ENCODE data around the gene LRRTM4. TPM values are rescaled to one million over a fixed set of nuclear protein-coding genes. Genes with fewer than 3 reads are reported as not detected.

LRRTM4 gene
- polyA plus RNA-seq, 1 of the 3 experiments (the other 2 are of a cell fraction): 0.10 TPM

GRCh38 chr2:76932550-76932949 lies 589.6 kb downstream of the LRRTM4 start:
- Histone ChIP-seq H3K36me3 (replicated peaks in 1 of 2; ENCODE audit: control insufficient read depth in 1 of 2, insufficient read depth in 2 of 2, low read length in 1 of 2) (no peaks in the 10 kb centered on the region), H3K4me1 (ENCODE audit: control insufficient read depth in 1 of 2, insufficient read depth in 2 of 2, low read depth in 1 of 2, low read length in 1 of 2) (no peaks in the 10 kb centered on the region; a peak in 1 of 4 replicates), H3K79me2 (ENCODE audit: insufficient read depth) (no peaks in the 10 kb centered on the region), H3F3A (replicated peaks; ENCODE audit: insufficient read depth) (no peaks in the 10 kb centered on the region), H3K27me3 (ENCODE audit: insufficient read depth) (no peaks in the 10 kb centered on the region), H3K27ac (ENCODE audit: low read depth in 2 of 2, low read length in 1 of 2) (no peak overlapping the region), H3K4me2 (no peak overlapping the region), H3K4me3 (ENCODE audit: low read depth in 2 of 2, low read length in 1 of 2) (no peak overlapping the region), H4K20me1 (ENCODE audit: insufficient read depth) (no peaks in the 10 kb centered on the region), H3K9me2 (no peaks in the 10 kb centered on the region), H3K9me3 (no peaks in the 10 kb centered on the region), H2AFZ (ENCODE audit: low read depth) (no peak overlapping the region), H3K9ac (no peak overlapping the region)
- WGBS (ENCODE audit: low lambda C conversion rate): 28% methylated on average over 2 of the region's 2 CpGs
- POLR2A ChIA-PET: no interaction called here
- no peak for DNase-seq
- TF ChIP-seq CHD2 (IDR thresholded peaks at IDR 0.05; ENCODE audit: low read length, partially characterized antibody) (no peak), USF2 (IDR thresholded peaks at IDR 0.05; ENCODE audit: borderline replicate concordance, low read depth, low read length) (no peak), MAX (IDR thresholded peaks at IDR 0.05; ENCODE audit: low read depth) (no peak), REST (IDR thresholded peaks at IDR 0.05; ENCODE audit: low read depth, low read length) (no peak), EZH2phosphoT487 (IDR thresholded peaks at IDR 0.05; ENCODE audit: borderline replicate concordance, low read depth) (no peak), ZBTB33 (IDR thresholded peaks at IDR 0.05; ENCODE audit: borderline replicate concordance, low read depth) (no peak), TEAD4 (IDR thresholded peaks at IDR 0.05; ENCODE audit: borderline replicate concordance, insufficient read depth) (no peak), JUND (IDR thresholded peaks at IDR 0.05) (no peak), TAF1 (IDR thresholded peaks at IDR 0.05; ENCODE audit: borderline replicate concordance, low read depth, low read length) (no peak), YY1 (IDR thresholded peaks at IDR 0.05; ENCODE audit: low read depth) (no peak), RFX5 (IDR thresholded peaks at IDR 0.05; ENCODE audit: low read length) (no peak), GABPA (IDR thresholded peaks at IDR 0.05; ENCODE audit: low read depth) (no peak)
- CTCF ChIA-PET: no interaction called here

Data from SK-N-SH (cell line).